IPS DF 19.7 (cell line): ENCODE data around the gene TMC4.

Source experiments
- DNase-seq: peaks from one replicate; pipeline ENCODE4 v3.0.0-alpha.2; 2013; ENCODE audit warnings: low read depth, low spot score

TMC4 gene

GRCh38 chr19:54133312-54133956, 39.5 kb downstream of the TMC4 start:
- no peak for DNase-seq

GRCh38 chr19:54129617-54129996, 43.4 kb downstream of the TMC4 start:
- DNase-seq: no peak

- no peak for DNase-seq
Measured at GRCh38 chr19:54128796-54129616, 44.0 kb downstream of the TMC4 start.

- DNase-seq: no peak
Measured at GRCh38 chr19:54128441-54128725, 44.6 kb downstream of the TMC4 start.

- no peak for DNase-seq
Measured at GRCh38 chr19:54127688-54128440, 45.1 kb downstream of the TMC4 start.

- DNase-seq: no peak
Measured at GRCh38 chr19:54125713-54126112, 47.2 kb downstream of the TMC4 start.

GRCh38 chr19:54124393-54124792, 48.6 kb downstream of the TMC4 start:
- DNase-seq: no peak

- no peak for DNase-seq
Measured at GRCh38 chr19:54123682-54124081, 49.3 kb downstream of the TMC4 start.

- DNase-seq: no peak
Measured at GRCh38 chr19:54121259-54121658, 51.7 kb downstream of the TMC4 start.

- peak; percentile 96 for DNase-seq
Measured at GRCh38 chr19:54115109-54116063, 57.6 kb downstream of the TMC4 start, which contains the start of the genes PRPF31 and TFPT. TSS of gene PRPF31 (plus strand) at chr19:54115754. CDS start at chr19:54118279, 2,525 bp downstream. TSS of gene TFPT (minus strand) at chr19:54115657. CDS start at chr19:54115269, 388 bp downstream.

GRCh38 chr19:54114340-54115108, 58.4 kb downstream of the TMC4 start:
- DNase-seq: no peak
